Trophoblast cell (in vitro differentiated cells and primary cell): Measurements from ENCODE around the gene NXF3.
"Not testable (repeated sequence)": the region's sequence is repeated elsewhere in the genome, so short reads cannot be mapped to it uniquely, and the experiment has no call there.

Experiments
- DNase-seq, 2 donors: peaks; one replicate each; pipeline ENCODE4 v3.0.0-alpha.2; 2016
- H2AFZ ChIP-seq: 2 replicates; pipeline ENCODE4 v1.6.1; 2013; ENCODE audit warnings: low read length, moderate library complexity, mild to moderate bottlenecking; ENCODE audit not compliant: insufficient read depth, poor library complexity
- H2AK5ac ChIP-seq: 2 replicates; pipeline ENCODE4 v1.6.1; 2013; ENCODE audit warnings: mild to moderate bottlenecking, low read length
- H2BK120ac ChIP-seq: 2 replicates; pipeline ENCODE4 v1.6.1; 2013; ENCODE audit warnings: low read length, mild to moderate bottlenecking, moderate library complexity; ENCODE audit not compliant: insufficient read depth, poor library complexity
- H2BK12ac ChIP-seq: 2 replicates; pipeline ENCODE4 v1.6.1; 2013; ENCODE audit warnings: mild to moderate bottlenecking, low read length, moderate library complexity
- H2BK5ac ChIP-seq: 2 replicates; pipeline ENCODE4 v1.6.1; 2013; ENCODE audit warnings: low read length, low read depth, moderate library complexity, mild to moderate bottlenecking; ENCODE audit not compliant: poor library complexity
- H3K14ac ChIP-seq: 2 replicates; pipeline ENCODE4 v1.6.1; 2013; ENCODE audit warnings: mild to moderate bottlenecking, low read length
- H3K18ac ChIP-seq: 2 replicates; pipeline ENCODE4 v1.6.1; 2013; ENCODE audit warnings: mild to moderate bottlenecking, low read length
- H3K23ac ChIP-seq: 2 replicates; pipeline ENCODE4 v1.6.1; 2013; ENCODE audit warnings: low read length
- H3K27ac ChIP-seq: 2 replicates; pipeline ENCODE4 v1.5.1; 2013; ENCODE audit warnings: low read depth, mild to moderate bottlenecking, inconsistent platforms, low read length, moderate library complexity
- H3K27me3 ChIP-seq: 2 replicates; pipeline ENCODE4 v1.6.1; 2013; ENCODE audit warnings: inconsistent platforms, mild to moderate bottlenecking, low read length, moderate library complexity; ENCODE audit not compliant: insufficient read depth
- H3K36me3 ChIP-seq, 2 experiments: 1 replicate in 1 of 2; 2 replicates in 1 of 2; pipeline ENCODE4 v1.6.1; 2013; ENCODE audit warnings: low read length in 2 of 2, mild to moderate bottlenecking in 2 of 2, moderate library complexity in 1 of 2; ENCODE audit not compliant: insufficient read depth in 2 of 2, control insufficient read depth in 1 of 2
- H3K4ac ChIP-seq: 2 replicates; pipeline ENCODE4 v1.6.1; 2013; ENCODE audit warnings: low read depth, mild to moderate bottlenecking, low read length, moderate library complexity
- H3K4me1 ChIP-seq, 2 experiments: 1 replicate in 1 of 2; 2 replicates in 1 of 2; pipeline ENCODE4 v1.6.1; 2013; ENCODE audit warnings: low read length in 2 of 2, mild to moderate bottlenecking in 2 of 2, moderate library complexity in 1 of 2; ENCODE audit not compliant: insufficient read depth in 2 of 2, control insufficient read depth in 1 of 2
- H3K4me2 ChIP-seq: 2 replicates; pipeline ENCODE4 v1.6.1; 2013; ENCODE audit warnings: inconsistent platforms, mild to moderate bottlenecking, low read length, moderate library complexity
- H3K4me3 ChIP-seq: 2 replicates; pipeline ENCODE4 v1.5.1; 2013; ENCODE audit warnings: mild to moderate bottlenecking, low read depth, low read length, inconsistent platforms
- H3K79me1 ChIP-seq: one replicate; pipeline ENCODE4 v1.6.1; 2013; ENCODE audit warnings: low read length
- H3K79me2 ChIP-seq: 2 replicates; pipeline ENCODE4 v1.6.1; 2013; ENCODE audit warnings: low read length, mild to moderate bottlenecking; ENCODE audit not compliant: control insufficient read depth, insufficient read depth, poor library complexity
- H3K9ac ChIP-seq: 2 replicates; pipeline ENCODE4 v1.6.1; 2013; ENCODE audit warnings: mild to moderate bottlenecking, low read length
- H3K9me3 ChIP-seq: 2 replicates; pipeline ENCODE4 v1.6.1; 2013; ENCODE audit warnings: low read depth, mild to moderate bottlenecking, control low read depth, inconsistent platforms, low read length; ENCODE audit not compliant: insufficient read depth
- H4K12ac ChIP-seq: 2 replicates; pipeline ENCODE4 v1.6.1; 2013; ENCODE audit warnings: low read depth, mild to moderate bottlenecking, low read length, moderate library complexity
- H4K8ac ChIP-seq: 2 replicates; pipeline ENCODE4 v1.6.1; 2013; ENCODE audit warnings: low read depth, mild to moderate bottlenecking, low read length, moderate library complexity
- H4K91ac ChIP-seq: one replicate; pipeline ENCODE4 v1.6.1; 2013; ENCODE audit warnings: low read depth, mild to moderate bottlenecking, low read length, moderate library complexity
- WGBS: extraction: QIAGEN DNeasy Blood & Tissue Kit; methylation state at CpG from one replicate; pipeline ENCODE4 v1.1.7; 2013; ENCODE audit warnings: missing lambda C conversion rate; ENCODE audit not compliant: insufficient read length, insufficient coverage; ENCODE audit errors: extremely low coverage; 5-methylcytosine and 5-hydroxymethylcytosine counted together

NXF3 gene

DNA sequence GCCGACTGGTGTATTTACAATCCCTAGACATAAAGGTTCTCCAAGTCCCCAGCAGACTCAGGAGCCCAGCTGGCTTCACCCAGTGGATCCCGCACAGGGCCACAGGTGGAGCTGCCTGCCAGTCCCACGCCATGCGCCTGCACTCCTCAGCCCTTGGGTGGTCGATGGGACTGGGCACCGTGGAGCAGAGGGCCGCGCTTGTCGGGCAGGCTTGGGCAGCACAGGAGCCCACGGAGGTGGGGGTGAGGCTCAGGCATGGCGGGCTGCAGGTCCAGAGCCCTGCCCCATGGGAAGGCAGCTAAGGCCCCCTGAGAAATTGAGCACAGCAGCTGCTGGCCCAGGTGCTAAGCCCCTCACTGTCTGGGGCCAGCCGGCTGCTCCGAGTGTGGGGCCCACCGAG is 24.0 kb upstream of the NXF3 start:
- not testable (repeated sequence) for H4K91ac ChIP-seq, H3K9ac ChIP-seq, H2BK120ac ChIP-seq, H4K8ac ChIP-seq, H2BK12ac ChIP-seq, H3K4me1 ChIP-seq, H3K36me3 ChIP-seq, H3K27me3 ChIP-seq, H3K14ac ChIP-seq, H2AFZ ChIP-seq, H3K27ac ChIP-seq, H3K79me1 ChIP-seq, H3K4me3 ChIP-seq, H3K4ac ChIP-seq, DNase-seq, H2AK5ac ChIP-seq, H3K23ac ChIP-seq, H3K79me2 ChIP-seq, H3K4me2 ChIP-seq, H3K9me3 ChIP-seq, H3K18ac ChIP-seq, H2BK5ac ChIP-seq, H4K12ac ChIP-seq
- WGBS: no CpG with 5 or more reads among the region's 14 CpGs

DNA sequence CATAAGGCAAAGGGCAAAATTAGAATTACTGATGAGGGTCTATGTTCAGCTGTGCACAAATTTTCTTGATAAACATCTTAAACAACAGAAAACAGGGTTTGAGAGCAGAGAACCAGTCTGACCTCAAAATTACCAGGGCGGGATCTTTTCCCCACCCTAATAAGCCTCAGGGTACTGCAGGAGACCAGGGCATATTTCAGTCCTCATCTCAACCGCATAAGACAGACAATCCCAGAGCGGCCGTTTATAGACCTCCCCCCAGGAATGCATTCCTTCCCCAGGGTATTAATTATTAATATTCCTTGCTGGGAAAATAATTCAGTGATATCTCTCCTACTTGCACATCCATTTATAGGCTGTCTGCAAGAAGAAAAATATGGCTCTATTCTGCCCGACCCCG is 16.6 kb upstream of the NXF3 start:
- H3K14ac ChIP-seq, H3K79me2 ChIP-seq, DNase-seq, H3K79me1 ChIP-seq, H4K12ac ChIP-seq, H3K4me1 ChIP-seq, H2BK12ac ChIP-seq, H3K36me3 ChIP-seq, H3K9me3 ChIP-seq, H4K91ac ChIP-seq, H3K4ac ChIP-seq, H3K4me3 ChIP-seq, H2AFZ ChIP-seq, H2BK120ac ChIP-seq, H3K18ac ChIP-seq, H2BK5ac ChIP-seq, H3K27ac ChIP-seq, H3K23ac ChIP-seq, H3K27me3 ChIP-seq, H4K8ac ChIP-seq, H2AK5ac ChIP-seq, H3K9ac ChIP-seq, H3K4me2 ChIP-seq: not testable (repeated sequence)
- no CpG with 5 or more reads among the region's 6 CpGs for WGBS

DNA sequence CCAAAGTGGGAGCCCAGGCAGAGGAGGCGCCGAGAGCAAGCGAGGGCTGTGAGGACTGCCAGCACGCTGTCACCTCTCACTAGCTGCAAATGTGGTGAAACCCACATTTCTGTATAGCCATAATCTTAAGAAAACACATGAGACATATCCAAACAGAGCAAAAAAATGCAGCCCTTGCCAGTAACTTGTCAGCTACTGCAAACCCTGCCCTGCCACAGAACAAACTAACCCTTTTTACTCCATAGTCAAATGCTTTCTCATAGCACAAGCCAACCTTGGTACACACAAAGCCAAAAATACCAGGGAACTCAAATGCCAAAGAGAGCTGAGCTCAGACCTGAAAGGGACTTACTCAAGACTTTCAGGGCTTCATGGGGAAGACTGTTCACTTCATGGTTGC is 14.9 kb upstream of the NXF3 start:
- Histone ChIP-seq H3K9ac (no peak overlapping the region), H2AK5ac (no peak overlapping the region), H3K4me1 (no peaks in the 10 kb centered on the region), H4K12ac (no peak overlapping the region), H4K91ac (no peak overlapping the region), H3K14ac (no peak overlapping the region), H3K4me2 (no peak overlapping the region), H3K9me3 (no peaks in the 10 kb centered on the region), H3K18ac (no peak overlapping the region), H3K4ac (no peak overlapping the region), H3K4me3 (no peak overlapping the region), H3K27me3 (no peaks in the 10 kb centered on the region), H3K27ac (no peak overlapping the region), H2AFZ (no peak overlapping the region), H2BK5ac (no peak overlapping the region), H3K36me3 (no peaks in the 10 kb centered on the region), H3K79me1 (no peaks in the 10 kb centered on the region), H2BK12ac (no peak overlapping the region), H3K79me2 (no peaks in the 10 kb centered on the region), H3K23ac (no peak overlapping the region), H4K8ac (no peak overlapping the region), H2BK120ac (no peak overlapping the region)
- no CpG with 5 or more reads among the region's 4 CpGs for WGBS
- no peak for DNase-seq

GRCh38 chrX:103107227-103107737 is 14.3 kb upstream of the NXF3 start:
- not testable (repeated sequence) for H3K79me1 ChIP-seq, H4K8ac ChIP-seq, H3K4ac ChIP-seq, H3K9ac ChIP-seq, H2BK12ac ChIP-seq, H3K36me3 ChIP-seq, H2BK120ac ChIP-seq, H3K27me3 ChIP-seq, H3K23ac ChIP-seq, H4K91ac ChIP-seq, H3K27ac ChIP-seq, H3K9me3 ChIP-seq, H3K18ac ChIP-seq, H3K79me2 ChIP-seq, H2AFZ ChIP-seq, H2BK5ac ChIP-seq, H2AK5ac ChIP-seq, H3K4me2 ChIP-seq, H3K4me1 ChIP-seq, H3K14ac ChIP-seq, H3K4me3 ChIP-seq, H4K12ac ChIP-seq, DNase-seq
- WGBS: no CpG with 5 or more reads among the region's 21 CpGs
